Body of pancreas (tissue), 4 donors: Measurements from ENCODE around the gene CLTC. TPM values are rescaled to one million over a fixed set of nuclear protein-coding genes. Genes with fewer than 3 reads are reported as not detected.

Experiments
- ATAC-seq: fragments of 150-250 bp; one replicate; pipeline ENCODE4 v1.9.1; 2016
- DNase-seq, 4 donors: peaks; one replicate each; pipeline ENCODE4 v3.0.0-alpha.2; 2019
- H3K27ac ChIP-seq, 4 donors: fragments of 200-600 bp; sonication (generic); 1 replicate in 3 of 4; 2 replicates in 1 of 4; pipeline versions ENCODE4 v1.5.1 to v1.6.1; 2016 to 2019; ENCODE audit warnings: mild to moderate bottlenecking in 1 of 4, mixed read lengths in 1 of 4, moderate library complexity in 1 of 4
- H3K27me3 ChIP-seq, 2 donors: fragments of 200-600 bp; sonication (generic); one replicate each; pipeline ENCODE4 v1.6.0; 2016; ENCODE audit warnings: mild to moderate bottlenecking in 1 of 2
- H3K36me3 ChIP-seq, 2 donors: fragments of 200-600 bp; sonication (generic); replicated peaks in 1 of 2; 2 replicates each; pipeline ENCODE4 v1.5.1; 2016; ENCODE audit warnings: low read depth in 2 of 2; ENCODE audit not compliant: insufficient read depth in 1 of 2
- H3K4me1 ChIP-seq: fragments of 200-600 bp; sonication (generic); one replicate; pipeline ENCODE4 v1.6.0; 2016
- H3K4me3 ChIP-seq, 2 donors: fragments of 200-600 bp; sonication (generic); 1 replicate in 1 of 2; 2 replicates in 1 of 2; pipeline ENCODE4 v1.5.1; 2016 to 2019
- H3K9me3 ChIP-seq, 3 donors: fragments of 200-600 bp; sonication (generic); 1 replicate in 2 of 3; 2 replicates in 1 of 3; pipeline ENCODE4 v1.5.1; 2016
- CTCF ChIP-seq, 7 experiments: fragments of 450-650 bp in 4 of 7; fragments of 200-600 bp in 3 of 7; sonication (generic) in 3 of 7; IDR thresholded peaks; one replicate each; pipeline ENCODE4 v1.5.1; 2016 to 2019; ENCODE audit warnings: antibody characterized with exemption in 7 of 7
- POLR2A ChIP-seq, 3 donors: fragments of 450-650 bp; IDR thresholded peaks; one replicate each; pipeline ENCODE4 v1.6.1; 2016; ENCODE audit warnings: antibody characterized with exemption in 3 of 3, mild to moderate bottlenecking in 2 of 3
- whole genome bisulfite sequencing, 2 donors: methylation state at CpG; one replicate each; pipeline ENCODE4 v1.1.5; 2017; 5-methylcytosine and 5-hydroxymethylcytosine counted together
- intact Hi-C: fragments of 100-400 bp; cut with DNase I; formaldehyde crosslinking; loops from one replicate; pipeline ENCODE4 v1.15.1; 2023
- total RNA-seq, 2 donors: library from RNA; depleted of rRNA; stranded (reverse); fragments of >200 nt; gene quantifications; one replicate each; pipeline ENCODE4 v1.1.0, GENCODE V29; 2016

The CLTC gene
- total RNA-seq, 2 donors from 2014 or later = 78.1 to 112 TPM

DNA sequence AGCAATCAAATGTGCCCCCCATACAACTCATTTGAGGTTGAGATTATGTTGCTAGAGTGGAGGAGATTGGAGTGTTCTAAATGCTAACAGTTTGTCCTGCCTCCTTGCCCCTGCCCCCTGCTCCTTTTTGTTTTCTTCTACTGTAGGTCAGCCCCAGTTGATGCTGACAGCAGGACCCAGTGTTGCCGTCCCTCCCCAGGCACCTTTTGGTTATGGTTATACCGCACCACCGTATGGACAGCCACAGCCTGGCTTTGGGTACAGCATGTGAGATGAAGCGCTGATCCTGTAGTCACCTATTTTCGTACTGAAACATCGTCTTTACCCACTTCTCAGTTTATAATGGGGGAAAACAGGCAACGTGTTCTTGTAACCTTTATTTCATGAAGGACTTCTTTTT is 73.9 kb downstream of the CLTC start:
- DNase-seq (no peak), ATAC-seq (no peak)
- TF ChIP-seq POLR2A (IDR thresholded peaks at IDR 0.05) (no peak), CTCF (IDR thresholded peaks at IDR 0.05) (no peak)
- intact Hi-C loops = no loop called here
- Histone ChIP-seq H3K27me3 (no peaks in the 10 kb centered on the region), H3K4me3 (no peak overlapping the region), H3K4me1 (no peaks in the 10 kb centered on the region), H3K27ac (no peak overlapping the region), H3K9me3 (no peaks in the 10 kb centered on the region), H3K36me3 (peaks cover 7 to 47% of the 10 kb centered on the region in 2 donors)
- WGBS, 2 donors = 85 to 89% methylated on average over 7 of the region's 7 CpGs

DNA sequence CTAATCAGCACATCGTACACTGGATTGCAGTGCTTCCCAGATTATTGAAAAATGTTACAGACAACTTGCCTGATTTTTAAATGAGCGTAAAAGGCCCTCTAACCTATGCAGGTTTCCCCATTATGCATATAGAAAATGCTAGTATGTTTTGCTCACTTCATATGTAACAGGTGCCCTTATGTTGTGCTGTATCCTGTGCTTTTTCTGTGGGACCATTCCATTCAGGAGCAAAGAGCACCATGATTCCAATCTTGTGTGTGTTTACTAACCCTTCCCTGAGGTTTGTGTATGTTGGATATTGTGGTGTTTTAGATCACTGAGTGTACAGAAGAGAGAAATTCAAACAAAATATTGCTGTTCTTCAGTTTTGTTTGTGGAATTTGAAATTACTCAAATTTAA is 74.6 kb downstream of the CLTC start:
- ATAC-seq = no peak
- WGBS, 2 donors = 77 to 87% methylated on average over 2 of the region's 2 CpGs
- Histone ChIP-seq H3K36me3 (peaks cover 7 to 40% of the 10 kb centered on the region in 2 donors), H3K27ac (no peak overlapping the region), H3K9me3 (no peaks in the 10 kb centered on the region), H3K4me3 (no peak overlapping the region), H3K4me1 (no peaks in the 10 kb centered on the region), H3K27me3 (no peaks in the 10 kb centered on the region)
- DNase-seq = no peak
- intact Hi-C loops = no loop called here
- no peak for TF ChIP-seq POLR2A (IDR thresholded peaks at IDR 0.05)

GRCh38 chr17:59695945-59696681 is 76.4 kb downstream of the CLTC start:
- no peaks in the 10 kb centered on the region for H3K4me1 ChIP-seq
- H3K27me3 ChIP-seq = no peaks in the 10 kb centered on the region
- DNase-seq = no peak
- no peak for TF ChIP-seq POLR2A (IDR thresholded peaks at IDR 0.05)
- TF ChIP-seq CTCF (IDR thresholded peaks at IDR 0.05) = no peak
- WGBS, 2 donors = 47 to 60% methylated on average over 3 of the region's 3 CpGs
- no peak overlapping the region for H3K4me3 ChIP-seq
- intact Hi-C loops = no loop called here
- no peak overlapping the region for H3K27ac ChIP-seq
- ATAC-seq = no peak
- H3K36me3 ChIP-seq = peaks cover under 1 to 30% of the 10 kb centered on the region in 2 donors
- no peaks in the 10 kb centered on the region for H3K9me3 ChIP-seq

DNA sequence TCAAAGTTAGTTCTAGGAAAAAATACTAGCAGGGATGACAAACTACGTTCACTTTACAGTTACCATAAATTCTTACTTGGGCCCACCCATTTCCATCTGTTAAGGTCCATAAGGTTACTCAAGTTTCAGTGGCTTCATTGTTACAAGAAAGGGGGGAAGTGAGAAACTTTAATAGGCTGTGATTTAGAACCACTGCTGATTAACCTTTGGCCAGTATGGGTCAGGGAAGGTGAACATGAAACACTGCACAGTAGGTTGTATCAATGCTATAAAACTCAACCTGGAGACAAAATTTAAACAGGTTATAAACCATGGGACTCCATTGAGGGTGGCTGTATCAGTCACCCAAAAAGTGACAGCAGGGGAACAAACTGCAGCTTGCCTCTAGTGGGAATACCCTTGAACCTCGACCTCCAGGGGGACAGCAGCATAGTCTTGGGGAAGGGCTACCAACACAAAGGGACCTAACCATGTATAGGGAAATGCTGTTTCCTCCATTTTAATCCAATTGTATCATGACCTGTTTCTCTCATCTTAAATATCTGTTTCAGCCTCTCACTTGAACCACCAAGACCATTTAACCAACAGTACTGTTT is 77.1 kb downstream of the CLTC start:
- intact Hi-C loops = no loop called here
- WGBS, 2 donors = 86 to 95% methylated on average over 2 of the region's 2 CpGs
- TF ChIP-seq CTCF (IDR thresholded peaks at IDR 0.05) (no peak), POLR2A (IDR thresholded peaks at IDR 0.05) (no peak)
- ATAC-seq (no peak), DNase-seq (no peak)
- Histone ChIP-seq H3K27ac (no peak overlapping the region), H3K9me3 (no peaks in the 10 kb centered on the region), H3K27me3 (no peaks in the 10 kb centered on the region), H3K4me1 (no peaks in the 10 kb centered on the region), H3K36me3 (peaks cover 0 to 29% of the 10 kb centered on the region in 2 donors), H3K4me3 (no peak overlapping the region)

- no peaks in the 10 kb centered on the region for H3K27me3 ChIP-seq
- no peak overlapping the region for H3K4me3 ChIP-seq
- intact Hi-C loops = no loop called here
- H3K27ac ChIP-seq = no peak overlapping the region
- peaks cover 0 to 25% of the 10 kb centered on the region in 2 donors for H3K36me3 ChIP-seq
- no peak for DNase-seq
- no peak for ATAC-seq
- 77 to 81% methylated on average over 4 of the region's 4 CpGs for WGBS, 2 donors
- TF ChIP-seq POLR2A (IDR thresholded peaks at IDR 0.05) (no peak), CTCF (IDR thresholded peaks at IDR 0.05) (no peak)
- peaks cover 9% of the 10 kb centered on the region for H3K4me1 ChIP-seq
- no peaks in the 10 kb centered on the region for H3K9me3 ChIP-seq
These were observed 78.4 kb downstream of the CLTC start for GRCh38 chr17:59698143-59698542.
